Subcutaneous adipose tissue (tissue), 4 donors: ENCODE results near the gene ZNF649. TPM values are rescaled to one million over a fixed set of nuclear protein-coding genes. Genes with fewer than 3 reads are reported as not detected.

Source experiments
- CTCF ChIP-seq: fragments of 450-650 bp; IDR thresholded peaks from one replicate; pipeline ENCODE4 v1.5.1; 2016; ENCODE audit warnings: low read depth, mild to moderate bottlenecking, control low read depth, antibody characterized with exemption, moderate library complexity
- total RNA-seq, 4 donors: library from RNA; depleted of rRNA; stranded (reverse); fragments of >200 nt; gene quantifications; one replicate each; pipeline ENCODE4 v1.1.0, GENCODE V29; 2016

The ZNF649 gene
- total RNA-seq, 4 donors from 2014 or later, result 6.8 to 8.8 (median 7.6) TPM

GRCh38 chr19:51903192-51903591, 1.6 kb downstream of the ZNF649 start:
- no peak for TF ChIP-seq CTCF

- TF ChIP-seq CTCF, result no peak
Measured at GRCh38 chr19:51901860-51902259, 3.0 kb downstream of the ZNF649 start.

GRCh38 chr19:51891193-51891747, 13.5 kb downstream of the ZNF649 start:
- no peak for TF ChIP-seq CTCF

- no peak for TF ChIP-seq CTCF
Measured at GRCh38 chr19:51889934-51890333, 14.9 kb downstream of the ZNF649 start.

- TF ChIP-seq CTCF, result no peak
Measured at GRCh38 chr19:51887522-51888498, 17.0 kb downstream of the ZNF649 start, which contains the start of gene ZNF577. ZNF577 (minus strand) TSS chr19:51887951; CDS start chr19:51880382, 7,569 bp downstream.

- no peak for TF ChIP-seq CTCF
Measured at GRCh38 chr19:51884713-51885112, 20.1 kb downstream of the ZNF649 start.

GRCh38 chr19:51882518-51882917, 22.3 kb downstream of the ZNF649 start:
- TF ChIP-seq CTCF, result no peak
